IPS-15b (cell line): Measurements from ENCODE around the gene LRRN4CL.
"Not testable (repeated sequence)": the region's sequence is repeated elsewhere in the genome, so short reads cannot be mapped to it uniquely, and the experiment has no call there.

Experiments
- H3K27me3 ChIP-seq: one replicate; pipeline ENCODE4 v1.6.1; 2013; ENCODE audit warnings: low read length; ENCODE audit not compliant: control insufficient read depth, insufficient read depth
- H3K36me3 ChIP-seq: one replicate; pipeline ENCODE4 v1.6.1; 2013; ENCODE audit warnings: low read length; ENCODE audit not compliant: control insufficient read depth, insufficient read depth
- H3K4me1 ChIP-seq: one replicate; pipeline ENCODE4 v1.6.1; 2013; ENCODE audit warnings: mild to moderate bottlenecking, low read length; ENCODE audit not compliant: control insufficient read depth, insufficient read depth
- H3K4me3 ChIP-seq: one replicate; pipeline ENCODE4 v1.5.1; 2013; ENCODE audit warnings: low read depth, low read length
- H3K9ac ChIP-seq: one replicate; pipeline ENCODE4 v1.6.1; 2013; ENCODE audit warnings: low read depth, mild to moderate bottlenecking, low read length
- H3K9me3 ChIP-seq: one replicate; pipeline ENCODE4 v1.6.1; 2013; ENCODE audit warnings: mild to moderate bottlenecking, low read length; ENCODE audit not compliant: control insufficient read depth, insufficient read depth

The LRRN4CL gene

DNA sequence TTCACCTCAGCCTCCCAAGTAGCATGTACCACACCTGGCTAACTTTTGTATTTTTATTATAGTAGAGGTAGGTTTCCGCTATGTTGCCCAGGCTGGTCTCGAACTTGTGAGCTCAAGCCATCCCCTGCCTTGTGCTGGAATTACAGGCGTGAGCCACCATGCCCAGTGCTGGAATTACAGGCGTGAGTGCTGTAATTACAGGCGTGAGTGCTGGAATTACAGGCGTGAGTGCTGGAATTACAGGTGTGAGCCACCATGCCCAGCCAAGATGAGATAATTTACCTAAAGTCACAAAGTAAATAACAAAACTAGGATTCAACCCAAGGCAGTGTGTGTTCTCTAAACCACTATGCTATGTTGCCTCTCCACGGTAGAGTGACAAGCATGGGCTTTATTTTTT is 6.8 kb downstream of the LRRN4CL start:
- Histone ChIP-seq H3K4me1 (peaks cover 3% of the 10 kb centered on the region), H3K9ac (no peak overlapping the region), H3K27me3 (no peaks in the 10 kb centered on the region), H3K4me3 (no peak overlapping the region), H3K36me3 (peaks cover 9% of the 10 kb centered on the region), H3K9me3 (no peaks in the 10 kb centered on the region)

DNA sequence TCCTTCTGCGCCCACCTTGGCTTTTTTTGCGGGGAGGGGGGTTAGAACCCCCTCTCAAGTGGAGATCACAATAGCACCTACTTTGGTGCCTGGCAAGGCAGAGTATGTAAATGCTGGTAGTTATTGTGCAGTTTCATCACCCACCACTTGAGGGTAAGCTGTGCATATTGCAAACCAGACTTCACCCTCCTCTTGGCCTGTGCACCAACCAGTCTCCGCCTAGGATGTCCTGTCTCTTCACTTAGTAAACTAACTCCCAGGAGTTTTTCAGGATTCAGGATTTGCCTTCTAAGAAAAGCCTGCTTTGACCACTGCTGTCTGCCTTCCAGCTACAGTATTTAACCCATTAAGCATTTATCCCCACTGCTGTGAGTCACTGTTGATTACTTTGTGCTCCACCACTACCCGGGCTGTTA is 8.5 kb downstream of the LRRN4CL start:
- Histone ChIP-seq H3K36me3 (peaks cover 16% of the 10 kb centered on the region), H3K4me3 (no peak overlapping the region), H3K9ac (no peak overlapping the region), H3K27me3 (no peaks in the 10 kb centered on the region), H3K4me1 (peaks cover 5% of the 10 kb centered on the region), H3K9me3 (no peaks in the 10 kb centered on the region)

DNA sequence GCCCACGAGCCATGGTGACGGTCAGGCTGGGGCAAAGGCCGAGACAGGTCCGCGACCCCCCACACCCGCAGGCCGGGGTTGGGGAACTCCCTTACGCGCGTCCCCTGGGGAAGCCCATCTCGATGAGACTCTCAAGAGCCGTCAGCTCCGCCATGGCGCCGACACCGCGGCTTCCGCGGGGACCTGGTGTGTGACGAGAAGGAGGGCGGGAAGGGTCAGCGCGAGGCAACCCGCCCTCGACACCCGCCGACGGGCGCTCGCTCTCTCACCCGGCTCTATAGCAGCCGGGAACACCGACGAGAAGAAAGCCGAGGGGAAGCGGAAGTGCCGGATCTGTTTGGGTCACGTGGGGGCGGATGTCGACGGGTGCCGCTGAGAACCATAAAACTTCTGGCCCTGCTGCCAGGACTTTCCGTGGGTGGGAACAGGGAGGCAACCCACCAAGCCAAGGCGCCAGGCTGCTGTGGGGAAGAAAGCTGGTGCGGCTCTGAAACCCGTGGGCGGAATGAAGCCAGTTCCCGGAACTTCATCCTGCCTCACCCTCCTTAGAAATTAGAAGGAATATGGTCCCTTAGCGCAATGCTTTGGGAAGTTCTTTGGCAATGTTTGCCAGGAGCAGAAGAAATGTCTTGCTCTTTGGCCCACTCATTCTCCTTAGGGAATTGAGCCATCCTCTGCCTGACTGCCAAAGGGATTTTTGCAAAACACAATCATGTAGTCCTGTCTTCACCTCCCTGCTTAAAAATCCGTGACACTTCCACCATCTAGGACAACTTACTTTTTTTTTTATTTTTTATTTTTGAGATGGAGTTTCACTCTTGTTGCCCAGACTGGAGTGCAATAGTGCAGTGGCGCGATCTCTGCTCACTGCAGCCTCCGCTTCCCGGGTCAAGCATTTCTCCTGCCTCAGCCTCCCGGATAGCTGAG is 10.3 kb downstream of the LRRN4CL start, which contains the start of gene UBXN1:
Gene UBXN1 (minus strand): TSS at position 304 of the 927 bp plus-strand sequence. CDS start 150 bp downstream, at position 154.
- Histone ChIP-seq H3K27me3 (no peaks in the 10 kb centered on the region), H3K36me3 (peaks cover 16% of the 10 kb centered on the region)

DNA sequence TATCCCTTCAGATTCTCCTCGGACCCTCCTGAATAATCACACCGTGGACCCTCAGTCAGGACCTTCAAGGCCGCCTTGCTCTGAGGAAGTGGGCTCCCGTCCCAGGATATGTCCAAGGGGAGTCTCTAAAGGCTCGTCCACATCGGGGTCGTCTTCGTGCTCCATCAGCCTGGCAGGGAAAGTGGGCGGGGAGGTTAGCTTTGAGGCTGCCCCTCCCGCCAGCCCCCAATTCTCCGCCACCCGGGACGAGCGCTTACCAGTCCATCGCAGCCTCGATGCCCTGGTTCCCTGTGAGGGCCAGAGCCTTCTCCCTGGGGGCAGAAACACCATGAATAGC is 10.9 kb downstream of the LRRN4CL start:
- peaks cover 16% of the 10 kb centered on the region for H3K36me3 ChIP-seq
- H3K9me3 ChIP-seq, result no peaks in the 10 kb centered on the region
- peaks cover 5% of the 10 kb centered on the region for H3K4me1 ChIP-seq
- peak overlapping the region; percentile 89 for H3K9ac ChIP-seq
- peak overlapping the region; percentile 96 for H3K4me3 ChIP-seq
- no peaks in the 10 kb centered on the region for H3K27me3 ChIP-seq

More for the DNA sequence above, 10.3 kb downstream of the LRRN4CL start, which contains the start of gene UBXN1:
- Histone ChIP-seq H3K9ac (peak within 1 kb of the TSS; percentile 89), H3K4me1 (peaks cover 5% of the 10 kb centered on the region), H3K4me3 (peak within 1 kb of the TSS; percentile 96), H3K9me3 (no peaks in the 10 kb centered on the region)

DNA sequence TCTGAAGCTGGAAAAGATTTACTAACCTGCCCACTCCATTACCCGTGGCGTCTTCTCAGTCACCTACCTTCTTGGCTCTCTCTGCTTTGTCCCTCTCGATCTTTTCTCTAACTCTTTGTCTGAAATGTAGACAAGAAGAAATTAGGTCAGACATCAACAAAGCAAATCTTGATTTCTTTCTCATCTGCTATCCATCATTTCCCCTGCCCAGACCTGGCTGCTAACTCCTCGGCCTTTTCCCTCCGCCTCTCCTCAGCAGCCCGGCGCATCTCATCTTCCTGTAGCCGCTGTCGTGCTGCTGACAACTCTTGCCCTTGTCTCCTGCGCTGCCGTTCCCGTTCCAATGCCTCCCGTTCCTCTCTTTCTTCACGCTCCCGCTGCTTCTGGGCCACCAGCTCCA is 11.6 kb downstream of the LRRN4CL start:
- Histone ChIP-seq H3K9me3 (no peaks in the 10 kb centered on the region), H3K36me3 (peaks cover 16% of the 10 kb centered on the region), H3K27me3 (no peaks in the 10 kb centered on the region), H3K4me3 (peak overlapping the region; percentile 96), H3K9ac (no peak overlapping the region), H3K4me1 (peaks cover 7% of the 10 kb centered on the region)

DNA sequence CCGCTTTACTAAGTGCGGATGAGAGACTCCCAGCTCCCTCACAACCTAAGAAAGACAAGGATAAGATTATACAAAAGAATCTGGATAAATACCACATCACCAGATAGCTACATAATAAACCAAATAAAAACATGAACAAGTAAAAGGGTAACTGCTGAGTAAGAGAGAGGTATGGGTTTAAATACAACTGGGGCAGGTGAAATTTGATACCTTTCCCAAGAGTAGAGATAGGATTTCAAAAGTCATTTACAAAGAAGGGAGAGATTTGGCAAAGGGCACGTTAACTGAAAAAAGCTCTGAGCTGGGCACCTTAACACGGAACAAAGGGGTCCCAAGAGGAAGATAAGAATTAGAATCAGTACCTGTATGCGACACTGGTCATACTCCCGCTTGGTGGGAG is 12.2 kb downstream of the LRRN4CL start:
- peaks cover 7% of the 10 kb centered on the region for H3K4me1 ChIP-seq
- H3K9ac ChIP-seq, result no peak overlapping the region
- H3K27me3 ChIP-seq, result no peaks in the 10 kb centered on the region
- no peaks in the 10 kb centered on the region for H3K9me3 ChIP-seq
- H3K36me3 ChIP-seq, result peaks cover 16% of the 10 kb centered on the region
- H3K4me3 ChIP-seq, result peak overlapping the region; percentile 96

DNA sequence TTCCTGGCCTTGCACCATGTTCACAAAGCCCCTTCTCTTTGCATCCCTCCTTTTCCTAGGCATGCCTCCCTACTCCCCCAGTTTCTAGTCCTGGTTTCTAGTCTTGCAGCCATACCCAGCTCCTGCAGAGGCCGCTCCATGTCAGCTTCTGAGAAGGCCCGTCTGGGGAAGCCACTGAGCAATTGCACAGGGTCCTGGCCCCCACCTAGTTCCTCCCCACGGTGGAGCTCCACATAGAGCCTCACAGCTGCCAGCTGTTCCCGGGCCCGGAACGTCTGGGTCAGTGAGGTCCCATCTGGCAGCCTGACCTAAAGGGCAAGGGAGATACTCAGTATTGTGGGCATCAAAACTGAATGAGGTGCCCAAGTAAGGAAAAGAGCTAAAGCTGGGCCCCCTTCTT is 12.6 kb downstream of the LRRN4CL start:
- Histone ChIP-seq H3K9ac (no peak overlapping the region), H3K4me3 (no peak overlapping the region), H3K4me1 (peaks cover 7% of the 10 kb centered on the region), H3K36me3 (peaks cover 16% of the 10 kb centered on the region), H3K27me3 (no peaks in the 10 kb centered on the region), H3K9me3 (no peaks in the 10 kb centered on the region)

DNA sequence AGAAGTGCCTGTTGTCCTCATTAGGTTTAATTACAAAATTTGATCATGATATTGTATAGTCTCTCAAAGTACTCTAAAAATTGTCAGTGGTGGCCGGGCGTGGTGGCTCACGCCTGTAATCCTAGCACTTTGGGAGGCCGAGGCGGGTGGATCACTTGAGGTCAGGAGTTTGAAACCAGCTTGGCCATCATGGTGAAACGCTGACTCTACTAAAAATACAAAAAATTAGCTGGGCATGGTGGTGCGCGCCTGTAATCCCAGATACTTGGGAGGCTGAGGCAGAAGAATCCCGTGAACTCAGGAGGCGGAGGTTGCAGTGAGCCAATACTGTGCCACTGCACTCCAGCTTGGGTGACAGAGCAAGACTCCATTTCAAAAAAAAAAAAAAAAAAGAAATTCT is 13.9 kb downstream of the LRRN4CL start:
- not testable (repeated sequence) for H3K4me3 ChIP-seq, H3K9me3 ChIP-seq, H3K4me1 ChIP-seq, H3K9ac ChIP-seq, H3K27me3 ChIP-seq
- peaks cover 16% of the 10 kb centered on the region for H3K36me3 ChIP-seq

DNA sequence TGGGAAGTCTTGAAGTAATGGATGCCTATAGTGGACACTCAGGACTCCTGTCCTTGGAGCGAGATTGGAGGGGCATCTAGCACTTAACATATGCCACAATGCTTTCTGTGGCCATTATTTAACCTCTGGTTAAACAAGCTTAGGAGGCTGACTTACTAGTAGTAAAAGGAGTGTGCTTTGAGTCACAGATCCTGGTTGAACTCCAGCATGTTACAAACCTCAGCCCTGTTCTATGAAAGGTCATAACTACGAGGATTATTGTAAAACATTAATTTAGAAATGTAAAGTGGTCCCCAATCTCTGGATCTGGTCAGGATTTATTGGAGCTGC is 16.2 kb downstream of the LRRN4CL start:
- Histone ChIP-seq H3K4me3 (peak overlapping the region; percentile 94), H3K36me3 (peaks cover 12% of the 10 kb centered on the region), H3K27me3 (no peaks in the 10 kb centered on the region), H3K9ac (no peak overlapping the region), H3K9me3 (no peaks in the 10 kb centered on the region), H3K4me1 (peaks cover 7% of the 10 kb centered on the region)

DNA sequence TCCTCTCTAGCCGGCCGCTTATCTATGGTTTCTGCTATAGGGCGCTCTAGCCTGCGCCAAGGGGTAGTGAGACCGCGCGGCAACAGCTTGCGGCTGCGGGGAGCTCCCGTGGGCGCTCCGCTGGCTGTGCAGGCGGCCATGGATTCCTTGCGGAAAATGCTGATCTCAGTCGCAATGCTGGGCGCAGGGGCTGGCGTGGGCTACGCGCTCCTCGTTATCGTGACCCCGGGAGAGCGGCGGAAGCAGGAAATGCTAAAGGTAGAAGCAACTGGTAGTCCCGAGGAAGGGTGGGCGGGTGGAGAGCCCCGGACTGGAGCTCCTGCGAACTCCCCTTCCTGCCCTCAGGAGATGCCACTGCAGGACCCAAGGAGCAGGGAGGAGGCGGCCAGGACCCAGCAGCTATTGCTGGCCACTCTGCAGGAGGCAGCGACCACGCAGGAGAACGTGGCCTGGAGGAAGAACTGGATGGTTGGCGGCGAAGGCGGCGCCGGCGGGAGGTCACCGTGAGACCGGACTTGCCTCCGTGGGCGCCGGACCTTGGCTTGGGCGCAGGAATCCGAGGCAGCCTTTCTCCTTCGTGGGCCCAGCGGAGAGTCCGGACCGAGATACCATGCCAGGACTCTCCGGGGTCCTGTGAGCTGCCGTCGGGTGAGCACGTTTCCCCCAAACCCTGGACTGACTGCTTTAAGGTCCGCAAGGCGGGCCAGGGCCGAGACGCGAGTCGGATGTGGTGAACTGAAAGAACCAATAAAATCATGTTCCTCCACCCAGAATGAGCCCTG is 17.5 kb downstream of the LRRN4CL start, which contains the start of the genes LBHD1 and UQCC3:
Gene LBHD1 (minus strand): TSS at position 660 of the 782 bp plus-strand sequence. CDS start 2,236 bp downstream, outside the sequence.
Gene UQCC3 (plus strand): TSS at position 66 of the 782 bp plus-strand sequence. CDS start 73 bp downstream, at position 139.
- Histone ChIP-seq H3K4me1 (peaks cover 6% of the 10 kb centered on the region), H3K27me3 (no peaks in the 10 kb centered on the region), H3K4me3 (peak within 1 kb of the TSS; percentile 94), H3K9me3 (no peaks in the 10 kb centered on the region), H3K36me3 (peaks cover 2% of the 10 kb centered on the region), H3K9ac (peak within 1 kb of the TSS; percentile 94)

DNA sequence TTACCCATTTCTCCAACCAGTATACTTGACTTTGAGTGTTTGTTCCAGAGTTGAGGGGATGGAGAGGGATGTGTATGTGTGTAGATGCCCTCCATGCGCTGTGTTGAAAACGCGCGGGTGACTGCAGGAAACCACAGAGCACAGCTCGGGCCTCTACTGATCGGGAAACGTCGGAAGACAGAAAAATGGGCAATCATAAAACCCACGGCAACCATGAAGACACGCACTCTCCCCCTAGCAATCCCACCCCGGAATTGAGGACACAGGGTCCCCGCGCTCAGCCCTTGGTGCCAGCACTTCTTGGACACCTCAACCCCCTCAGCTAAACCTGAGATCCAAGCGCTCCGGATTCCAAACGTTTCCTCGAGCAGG is 18.1 kb downstream of the LRRN4CL start:
- H3K9ac ChIP-seq, result peak overlapping the region; percentile 94
- H3K4me1 ChIP-seq, result peaks cover 9% of the 10 kb centered on the region
- peaks cover 7% of the 10 kb centered on the region for H3K36me3 ChIP-seq
- H3K4me3 ChIP-seq, result peak overlapping the region; percentile 94
- no peaks in the 10 kb centered on the region for H3K9me3 ChIP-seq
- no peaks in the 10 kb centered on the region for H3K27me3 ChIP-seq
